KOPT-K1 (cell line): ENCODE measurements around the gene PTDSS2.
A peak's percentile ranks its signal among the peaks of the same experiment; 100 is the strongest.

Experiments
- H3K27ac ChIP-seq: fragments of 200-600 bp; sonication (generic); 2 replicates; pipeline ENCODE4 v1.5.1; 2016; ENCODE audit warnings: antibody characterized with exemption, mild to moderate bottlenecking, low read depth, low read length; ENCODE audit not compliant: poor library complexity, severe bottlenecking
- H3K36me3 ChIP-seq: fragments of 200-600 bp; sonication (generic); 2 replicates; pipeline ENCODE4 v1.5.1; 2017; ENCODE audit warnings: antibody characterized with exemption, mild to moderate bottlenecking, low read length, moderate library complexity; ENCODE audit not compliant: insufficient read depth
- H3K9me3 ChIP-seq: fragments of 200-600 bp; sonication (generic); 2 replicates; pipeline ENCODE4 v1.5.1; 2017; ENCODE audit warnings: antibody characterized with exemption, low read length, mild to moderate bottlenecking; ENCODE audit not compliant: insufficient read depth, poor library complexity, severe bottlenecking

The PTDSS2 gene

GRCh38 chr11:520428-521176, 70.5 kb downstream of the PTDSS2 start:
- Histone ChIP-seq H3K27ac (no peak overlapping the region), H3K9me3 (peaks cover 12% of the 10 kb centered on the region), H3K36me3 (no peaks in the 10 kb centered on the region)

- Histone ChIP-seq H3K36me3 (no peaks in the 10 kb centered on the region), H3K9me3 (peaks cover 8% of the 10 kb centered on the region), H3K27ac (no peak overlapping the region)
These were observed 71.2 kb downstream of the PTDSS2 start for GRCh38 chr11:521177-521688.

DNA sequence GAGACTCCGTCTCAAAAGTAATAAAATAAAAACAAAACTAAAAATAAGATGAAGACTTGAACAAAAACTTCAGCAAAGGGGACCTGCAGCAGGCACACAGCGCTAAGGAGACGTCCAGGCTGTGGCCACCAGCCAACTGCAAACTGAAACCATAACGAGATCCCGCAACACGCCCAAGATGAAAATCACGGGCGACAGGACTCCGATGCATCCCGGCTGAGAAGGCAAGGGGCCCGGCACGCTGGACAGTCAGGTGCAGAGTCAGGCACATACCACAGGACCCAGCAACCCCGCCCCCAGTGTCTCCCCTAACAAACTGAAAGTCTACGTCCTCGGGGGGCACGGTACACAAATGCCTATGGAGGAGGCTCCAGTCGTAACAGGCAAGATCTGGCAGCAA, 76.1 kb downstream of the PTDSS2 start:
- Histone ChIP-seq H3K9me3 (no peaks in the 10 kb centered on the region), H3K27ac (no peak overlapping the region)

DNA sequence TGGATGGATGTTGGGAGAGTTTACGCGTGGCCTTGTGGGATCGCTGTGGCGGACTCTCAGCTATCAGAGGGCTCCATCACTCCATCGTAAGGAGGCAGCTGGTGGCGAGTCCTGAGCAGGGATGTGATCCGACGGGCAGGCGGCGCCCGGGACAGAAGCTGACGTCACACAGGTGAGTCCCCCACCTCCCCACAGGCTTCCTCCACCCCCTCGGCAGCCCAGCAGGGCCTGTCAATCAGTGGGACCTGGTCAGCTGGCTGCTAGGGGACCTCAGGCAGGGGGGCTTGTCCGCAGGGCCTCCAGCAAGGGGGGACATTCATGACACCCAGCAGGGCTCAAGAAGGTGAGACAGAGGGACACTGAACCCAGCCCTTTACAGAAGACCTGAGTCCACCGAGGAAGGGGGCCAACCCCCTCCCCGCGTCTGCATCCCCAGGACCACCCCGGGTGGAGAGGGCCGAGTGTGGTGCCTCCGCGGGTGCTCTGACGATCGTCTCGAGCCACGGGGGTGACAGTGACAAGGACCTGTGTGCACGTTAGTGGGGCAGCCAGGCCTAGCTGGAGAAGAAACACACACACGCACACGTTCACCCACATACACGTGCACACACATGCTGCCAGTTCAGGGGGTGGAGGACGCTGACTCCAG, 78.2 kb downstream of the PTDSS2 start:
- Histone ChIP-seq H3K36me3 (peaks cover 16% of the 10 kb centered on the region), H3K27ac (no peak overlapping the region), H3K9me3 (no peaks in the 10 kb centered on the region)

More for the DNA sequence above, 76.1 kb downstream of the PTDSS2 start:
- no peaks in the 10 kb centered on the region; the same call in 1 of the 2 replicates for H3K36me3 ChIP-seq

DNA sequence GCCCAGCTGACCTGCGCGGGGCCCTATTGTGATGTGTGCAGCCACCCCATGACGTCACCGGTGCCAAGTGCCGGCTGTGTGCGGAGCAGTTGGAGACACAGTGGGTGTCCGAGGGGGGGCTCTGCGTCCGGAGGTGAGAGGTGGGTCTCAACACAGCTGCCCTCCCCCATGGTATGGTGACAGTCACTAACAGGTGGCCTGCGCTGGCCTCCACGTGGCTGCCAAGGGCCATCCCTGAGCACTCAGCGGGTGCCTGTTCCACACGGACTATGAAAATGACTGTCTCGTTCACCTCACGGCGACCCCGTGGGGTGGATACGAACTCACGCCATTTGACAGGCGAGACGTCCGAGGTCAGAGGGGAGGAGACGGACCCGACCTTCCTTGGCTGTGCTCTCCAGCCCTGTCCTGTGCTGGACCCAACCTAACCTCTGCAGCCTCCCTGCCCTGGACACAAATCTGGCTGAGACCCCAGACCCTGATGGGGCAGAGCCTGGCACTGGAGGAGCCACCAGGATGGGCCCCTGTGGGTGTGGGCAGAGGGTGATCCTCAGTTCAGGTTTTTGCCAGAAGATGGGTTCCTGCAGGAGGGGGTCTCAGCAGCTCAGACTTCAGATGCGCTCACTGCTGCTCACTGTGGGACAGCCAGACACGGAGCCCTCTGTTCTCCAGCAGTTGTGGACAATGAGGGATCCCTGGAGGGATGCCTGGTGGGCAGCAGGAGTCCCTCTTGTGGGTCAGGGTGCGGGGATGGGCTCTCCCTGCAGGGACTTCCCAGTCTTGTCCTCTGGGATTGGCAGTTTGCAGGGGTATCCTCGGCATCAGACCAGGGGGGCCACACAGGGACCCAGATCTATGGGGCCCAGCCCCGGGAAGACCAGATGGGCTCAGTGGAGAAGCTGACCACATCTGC, 79.0 kb downstream of the PTDSS2 start:
- Histone ChIP-seq H3K27ac (no peak overlapping the region), H3K9me3 (no peaks in the 10 kb centered on the region), H3K36me3 (peaks cover 24% of the 10 kb centered on the region)

GRCh38 chr11:529728-530411, 79.8 kb downstream of the PTDSS2 start:
- H3K36me3 ChIP-seq, result peaks cover 24% of the 10 kb centered on the region
- H3K9me3 ChIP-seq, result no peaks in the 10 kb centered on the region

GRCh38 chr11:530960-531831, 81.1 kb downstream of the PTDSS2 start:
- Histone ChIP-seq H3K27ac (no peak overlapping the region), H3K36me3 (peaks cover 24% of the 10 kb centered on the region), H3K9me3 (no peaks in the 10 kb centered on the region)

More at GRCh38 chr11:529728-530411, 79.8 kb downstream of the PTDSS2 start:
- no peak overlapping the region for H3K27ac ChIP-seq

DNA sequence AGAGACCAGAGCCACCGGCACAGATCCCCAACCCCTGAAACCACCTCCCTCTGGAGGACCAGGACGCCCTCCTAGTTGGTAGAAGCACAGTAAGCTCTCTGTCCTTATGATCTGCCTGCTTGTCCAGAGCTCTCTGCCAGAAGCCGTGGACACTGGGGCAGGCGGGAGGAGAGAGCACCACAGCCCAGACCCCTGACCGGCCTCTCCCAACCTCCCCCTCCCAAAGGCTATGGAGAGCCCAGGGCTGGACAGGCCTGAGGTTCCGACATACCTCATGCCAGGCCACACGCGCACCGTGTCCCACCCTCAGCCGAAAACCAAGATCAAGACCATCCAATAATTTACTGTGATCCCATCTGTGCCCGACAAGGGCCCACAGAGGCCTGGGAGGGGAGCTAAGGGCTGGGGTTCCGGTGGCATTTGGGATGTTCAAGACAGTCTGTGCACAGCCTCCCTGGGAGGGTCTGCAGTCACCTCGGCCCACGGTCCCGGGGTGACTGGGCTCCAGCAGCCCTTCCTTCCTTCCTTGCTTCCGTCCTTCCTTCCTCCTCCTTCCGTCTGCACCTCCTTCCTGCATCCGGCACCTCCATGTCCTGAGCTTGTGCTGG, 81.9 kb downstream of the PTDSS2 start:
- Histone ChIP-seq H3K27ac (no peak overlapping the region), H3K36me3 (peaks cover 24% of the 10 kb centered on the region), H3K9me3 (no peaks in the 10 kb centered on the region)

- H3K9me3 ChIP-seq, result no peaks in the 10 kb centered on the region
- H3K36me3 ChIP-seq, result peaks cover 24% of the 10 kb centered on the region
- H3K27ac ChIP-seq, result no peak overlapping the region
These were observed 82.5 kb downstream of the PTDSS2 start for GRCh38 chr11:532527-532985.

GRCh38 chr11:532986-533585, 83.0 kb downstream of the PTDSS2 start:
- H3K9me3 ChIP-seq, result no peaks in the 10 kb centered on the region
- no peak overlapping the region for H3K27ac ChIP-seq
- H3K36me3 ChIP-seq, result peaks cover 24% of the 10 kb centered on the region

GRCh38 chr11:533586-534395, 83.7 kb downstream of the PTDSS2 start:
- no peak overlapping the region for H3K27ac ChIP-seq

DNA sequence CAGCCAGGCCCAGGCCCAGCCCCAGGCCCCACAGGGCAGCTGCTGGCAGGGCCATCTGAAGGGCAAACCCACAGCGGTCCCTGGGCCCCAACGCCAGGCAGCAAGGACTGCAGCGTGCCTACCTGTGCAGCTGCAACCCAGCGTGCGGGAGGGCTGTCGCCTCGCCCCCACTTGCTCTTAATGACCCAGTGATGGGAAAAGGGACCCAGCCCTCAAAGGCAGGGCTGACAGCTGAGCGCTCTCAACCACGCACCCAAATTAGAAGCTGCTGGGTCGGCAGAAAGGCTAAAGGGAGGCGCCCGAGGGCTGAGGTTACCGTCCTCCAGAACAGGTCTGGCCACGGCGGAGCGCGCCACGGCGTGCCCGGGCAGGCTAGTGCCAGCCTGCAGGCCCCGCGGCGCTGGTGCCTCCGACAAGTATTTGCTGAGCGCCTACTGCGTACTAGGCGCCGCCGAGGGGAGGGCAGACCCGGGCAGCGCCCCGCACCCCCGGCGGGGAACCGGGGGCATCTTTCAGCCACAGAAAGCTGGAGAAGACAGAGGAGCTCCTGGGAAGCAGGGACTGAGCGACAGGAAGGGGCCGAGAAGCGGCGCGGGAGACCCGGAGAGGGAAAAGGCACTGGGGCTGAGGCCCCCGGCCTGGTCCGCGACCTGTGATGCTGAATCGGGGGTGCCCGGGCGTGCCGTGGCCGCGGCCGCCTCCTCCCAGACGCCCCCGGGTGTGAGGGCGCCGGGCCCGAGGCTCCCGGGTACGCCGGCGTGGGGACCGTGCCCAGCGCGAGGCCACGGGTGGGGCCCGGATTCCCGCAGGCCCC, 84.5 kb downstream of the PTDSS2 start:
- peak overlapping the region; percentile 60 for H3K27ac ChIP-seq

More at GRCh38 chr11:533586-534395, 83.7 kb downstream of the PTDSS2 start:
- H3K9me3 ChIP-seq, result no peaks in the 10 kb centered on the region
- H3K36me3 ChIP-seq, result peaks cover 24% of the 10 kb centered on the region

More for the DNA sequence above, 84.5 kb downstream of the PTDSS2 start:
- Histone ChIP-seq H3K9me3 (no peaks in the 10 kb centered on the region), H3K36me3 (peaks cover 24% of the 10 kb centered on the region)
